WTC11 (cell line): ENCODE results near the gene SLIT1. TPM values are rescaled to one million over a fixed set of nuclear protein-coding genes. Genes with fewer than 3 reads are reported as not detected.
A peak's percentile ranks its signal among the peaks of the same experiment; 100 is the strongest.

Experiments
- ATAC-seq: fragments of 200-7000 bp; cut with Tn5 transposase; 2 replicates; pipeline ENCODE4 v1.10.0; 2021; ENCODE audit warnings: mild to moderate bottlenecking, moderate library complexity
- CTCF ChIA-PET: fragments of 300-600 bp; sonication (Branson Sonifier 250); formaldehyde crosslinking; loops from one replicate; lab custom pipeline; 2021; ENCODE audit warnings: antibody characterized with exemption; lab: Charles Lee
- POLR2A ChIA-PET: fragments of 350-600 bp; sonication (Branson Sonifier 250); formaldehyde crosslinking; loops from one replicate; lab custom pipeline; 2021; ENCODE audit warnings: antibody characterized with exemption; lab: Charles Lee
- DNase-seq: peaks from one replicate; pipeline ENCODE4 v3.0.0; 2021; ENCODE audit warnings: low spot score
- H3K27ac Mint-ChIP-seq: 2 replicates; pipeline ENCODE4 v1.8.0; 2021; ENCODE audit warnings: mixed read lengths
- H3K27me3 Mint-ChIP-seq: 2 replicates; pipeline ENCODE4 v1.8.0; 2021; ENCODE audit warnings: low read depth, mild to moderate bottlenecking, moderate library complexity, mixed read lengths
- H3K36me3 Mint-ChIP-seq: 2 replicates; pipeline ENCODE4 v1.8.0; 2021; ENCODE audit warnings: mixed read lengths
- H3K4me1 Mint-ChIP-seq: 2 replicates; pipeline ENCODE4 v1.8.0; 2022; ENCODE audit warnings: mixed read lengths
- H3K4me3 Mint-ChIP-seq: 2 replicates; pipeline ENCODE4 v1.8.0; 2021; ENCODE audit warnings: mild to moderate bottlenecking, moderate library complexity, mixed read lengths
- H3K9me3 Mint-ChIP-seq: 2 replicates; pipeline ENCODE4 v1.8.0; 2021; ENCODE audit warnings: mixed read lengths
- ATF6 ChIP-seq: sonication (generic); formaldehyde crosslinking; IDR thresholded peaks from 2 replicates; pipeline ENCODE4 v1.8.1; 2023; ENCODE audit warnings: mild to moderate bottlenecking, missing genetic modification reagents
- CDX4 ChIP-seq: fragments of 250-450 bp; sonication (Bioruptor Pico); IDR thresholded peaks from 2 replicates; pipeline ENCODE4 v1.9.0; 2021; ENCODE audit warnings: moderate library complexity, mild to moderate bottlenecking, inconsistent platforms, borderline replicate concordance
- CTCF ChIP-seq: fragments of 200-600 bp; IDR thresholded peaks from 2 replicates; pipeline ENCODE4 v1.8.0; 2022; ENCODE audit warnings: antibody characterized with exemption
- E2F1 ChIP-seq: sonication (generic); formaldehyde crosslinking; IDR thresholded peaks from 2 replicates; pipeline ENCODE4 v1.8.0; 2022; ENCODE audit warnings: mild to moderate bottlenecking, missing genetic modification reagents
- ESRRA ChIP-seq: sonication (generic); formaldehyde crosslinking; IDR thresholded peaks from 2 replicates; pipeline ENCODE4 v1.8.1; 2022; ENCODE audit warnings: mild to moderate bottlenecking, missing genetic modification reagents, borderline replicate concordance
- GABPB1 ChIP-seq: sonication (generic); formaldehyde crosslinking; IDR thresholded peaks from 2 replicates; pipeline ENCODE4 v1.8.1; 2023; ENCODE audit warnings: mild to moderate bottlenecking, missing genetic modification reagents
- HMGXB4 ChIP-seq: sonication (generic); formaldehyde crosslinking; IDR thresholded peaks from 2 replicates; pipeline ENCODE4 v1.8.1; 2023; ENCODE audit warnings: mild to moderate bottlenecking, moderate library complexity, missing genetic modification reagents
- JUN ChIP-seq: sonication (generic); formaldehyde crosslinking; IDR thresholded peaks from 2 replicates; pipeline ENCODE4 v1.8.0; 2023; ENCODE audit warnings: mild to moderate bottlenecking, missing genetic modification reagents
- KAT7 ChIP-seq: sonication (generic); formaldehyde crosslinking; IDR thresholded peaks from 2 replicates; pipeline ENCODE4 v1.8.1; 2023; ENCODE audit warnings: missing genetic modification reagents, mild to moderate bottlenecking, borderline replicate concordance
- NFATC4 ChIP-seq: fragments of 250-450 bp; sonication (Bioruptor Pico); IDR thresholded peaks from 2 replicates; pipeline ENCODE4 v1.9.0; 2021; ENCODE audit warnings: mild to moderate bottlenecking
- RORB ChIP-seq: fragments of 250-450 bp; sonication (Bioruptor Pico); IDR thresholded peaks from 2 replicates; pipeline ENCODE4 v1.9.0; 2021; ENCODE audit warnings: mild to moderate bottlenecking
- SMAD3 ChIP-seq: sonication (generic); formaldehyde crosslinking; IDR thresholded peaks from 2 replicates; pipeline ENCODE4 v1.8.0; 2022; ENCODE audit warnings: missing genetic modification reagents, mild to moderate bottlenecking, borderline replicate concordance
- SOX15 ChIP-seq: fragments of 250-450 bp; sonication (Bioruptor Pico); IDR thresholded peaks from 2 replicates; pipeline ENCODE4 v1.9.0; 2021; ENCODE audit warnings: mild to moderate bottlenecking
- SP1 ChIP-seq: sonication (generic); formaldehyde crosslinking; conservative IDR thresholded peaks from 2 replicates; pipeline ENCODE4 v1.8.1; 2022; ENCODE audit warnings: missing genetic modification reagents
- USF1 ChIP-seq: sonication (generic); formaldehyde crosslinking; IDR thresholded peaks from 2 replicates; pipeline ENCODE4 v1.8.0; 2022; ENCODE audit warnings: mild to moderate bottlenecking, missing genetic modification reagents
- USF2 ChIP-seq: sonication (generic); formaldehyde crosslinking; IDR thresholded peaks from 2 replicates; pipeline ENCODE4 v1.8.1; 2023; ENCODE audit warnings: mild to moderate bottlenecking, missing genetic modification reagents, moderate library complexity
- ZMAT4 ChIP-seq: fragments of 250-450 bp; sonication (Bioruptor Pico); IDR thresholded peaks from 2 replicates; pipeline ENCODE4 v1.9.0; 2021; ENCODE audit warnings: mild to moderate bottlenecking
- ZNF232 ChIP-seq: sonication (generic); formaldehyde crosslinking; IDR thresholded peaks from 2 replicates; pipeline ENCODE4 v1.8.0; 2022; ENCODE audit warnings: mild to moderate bottlenecking, missing genetic modification reagents
- ZNF671 ChIP-seq: fragments of 250-450 bp; sonication (Bioruptor Pico); IDR thresholded peaks from 2 replicates; pipeline ENCODE4 v1.8.0; 2021; ENCODE audit warnings: mild to moderate bottlenecking
- total RNA-seq: library from RNA; stranded (reverse); gene quantifications from 3 replicates; pipeline ENCODE4 v1.2.3, GENCODE V29; 2021

SLIT1 gene
- total RNA-seq, 1 experiment from 2014 or later: 1.6 TPM

- no peak for TF ChIP-seq HMGXB4 (CRISPR knock-in tag)
These were observed 27.7 kb upstream of the SLIT1 start (continued) for GRCh38 chr10:97213431-97213830.

GRCh38 chr10:97211229-97211628 is 25.5 kb upstream of the SLIT1 start:
- no peak overlapping the region for H3K4me3 Mint-ChIP-seq
- no peaks in the 10 kb centered on the region for H3K36me3 Mint-ChIP-seq
- H3K4me1 Mint-ChIP-seq: no peaks in the 10 kb centered on the region
- no peaks in the 10 kb centered on the region for H3K9me3 Mint-ChIP-seq
- TF ChIP-seq GABPB1 (CRISPR knock-in tag) (no peak), KAT7 (no peak)
- no peak for DNase-seq
- ChIA-PET CTCF (interaction anchor here (0.6 to 14.6 kb wide), 42 partner anchors 9 to 571 kb away, joined by 3 to 364 read pairs (median 5); partner anchors contain the start of genes FRAT1 and SLIT1), POLR2A (no interaction called here)
- H3K27ac Mint-ChIP-seq: no peak overlapping the region
- ATAC-seq: no peak
- no peaks in the 10 kb centered on the region for H3K27me3 Mint-ChIP-seq

GRCh38 chr10:97210543-97210960 is 24.8 kb upstream of the SLIT1 start:
- CTCF ChIA-PET: interaction anchor here (0.6 to 14.6 kb wide), 53 partner anchors 9 to 1058 kb away, joined by 3 to 364 read pairs (median 5); partner anchors contain the start of genes FRAT1, RRP12 and SLIT1
- H3K27ac Mint-ChIP-seq: no peak overlapping the region
- TF ChIP-seq USF1 (peak; percentile 43; the same call in 1 of the 2 replicates), USF2 (CRISPR knock-in tag) (0 out of 2 replicates have a peak, but pooled peaks have one; percentile 34), E2F1 (CRISPR knock-in tag) (no peak), CTCF (peak; percentile 98), RORB (no peak)
- TF ChIP-seq, all 79 proteins: peak for 3
- Mint-ChIP-seq H3K4me1 (no peaks in the 10 kb centered on the region), H3K27me3 (no peaks in the 10 kb centered on the region), H3K9me3 (no peaks in the 10 kb centered on the region), H3K36me3 (no peaks in the 10 kb centered on the region), H3K4me3 (no peak overlapping the region)
- ATAC-seq (peak; percentile 93), DNase-seq (peak; percentile 91)
- POLR2A ChIA-PET: interaction anchor here (1.5 kb wide), 1 partner anchor 138 kb away, joined by 3 read pairs; no protein-coding TSS in a partner anchor

GRCh38 chr10:97207756-97208346 is 22.1 kb upstream of the SLIT1 start:
- DNase-seq (no peak), ATAC-seq (no peak)
- H3K9me3 Mint-ChIP-seq: peaks cover 3% of the 10 kb centered on the region; the same call in 1 of the 2 replicates
- ChIA-PET CTCF (interaction anchor here (0.7 to 14.6 kb wide), 12 partner anchors 13 to 182 kb away, joined by 3 to 364 read pairs (median 4); partner anchors contain the start of gene SLIT1), POLR2A (no interaction called here)
- no peaks in the 10 kb centered on the region for H3K36me3 Mint-ChIP-seq
- no peaks in the 10 kb centered on the region for H3K27me3 Mint-ChIP-seq
- H3K27ac Mint-ChIP-seq: no peak overlapping the region
- H3K4me3 Mint-ChIP-seq: no peak overlapping the region
- no peaks in the 10 kb centered on the region for H3K4me1 Mint-ChIP-seq
- TF ChIP-seq ZNF232 (no peak), ESRRA (CRISPR knock-in tag) (no peak), SMAD3 (CRISPR knock-in tag) (no peak), NFATC4 (CRISPR knock-in tag) (no peak), CDX4 (CRISPR knock-in tag) (no peak), SOX15 (no peak), ZNF671 (CRISPR knock-in tag) (no peak), ZMAT4 (CRISPR knock-in tag) (no peak), SP1 (CRISPR knock-in tag) (no peak), USF1 (no peak), ATF6 (no peak), JUN (CRISPR knock-in tag) (no peak)
